HepG2 (cell line): ENCODE data around the gene TOM1L2. TPM values are rescaled to one million over a fixed set of nuclear protein-coding genes. Genes with fewer than 3 reads are reported as not detected.

Experiments used
- ATF3 ChIP-seq: sonication (generic); formaldehyde crosslinking; IDR thresholded peaks from 2 replicates; pipeline ENCODE4 v1.4.0; 2020; ENCODE audit warnings: missing genetic modification reagents
- CENPT ChIP-seq: sonication (generic); formaldehyde crosslinking; IDR thresholded peaks from 2 replicates; pipeline ENCODE4 v1.8.0; 2022; ENCODE audit warnings: low read depth, mild to moderate bottlenecking, moderate library complexity, missing genetic modification reagents
- DBP ChIP-seq: sonication (generic); formaldehyde crosslinking; IDR thresholded peaks from 2 replicates; pipeline ENCODE4 v1.4.0; 2020; ENCODE audit warnings: missing genetic modification reagents; ENCODE audit errors: not compliant biosample characterization
- JUND ChIP-seq: sonication (generic); formaldehyde crosslinking; IDR thresholded peaks from 2 replicates; pipeline ENCODE4 v1.8.0; 2022; ENCODE audit warnings: mild to moderate bottlenecking, missing genetic modification reagents
- KDM6A ChIP-seq: IDR thresholded peaks from 2 replicates; pipeline ENCODE4 v1.6.1; 2016; ENCODE audit warnings: low read depth
- MAFG ChIP-seq: sonication (generic); formaldehyde crosslinking; IDR thresholded peaks from 2 replicates; pipeline ENCODE4 v1.5.1; 2020; ENCODE audit warnings: mild to moderate bottlenecking, missing genetic modification reagents
- MYPOP ChIP-seq: sonication (generic); formaldehyde crosslinking; IDR thresholded peaks from 2 replicates; pipeline ENCODE4 v1.8.1; 2023; ENCODE audit warnings: mild to moderate bottlenecking, moderate library complexity, missing genetic modification reagents
- NR2F6 ChIP-seq, 2 experiments: IDR thresholded peaks; 2 replicates each; pipeline ENCODE4 v1.6.1; 2016; ENCODE audit warnings: antibody characterized with exemption in 1 of 2, mild to moderate bottlenecking in 1 of 2
- PAXIP1 ChIP-seq: sonication (generic); formaldehyde crosslinking; conservative IDR thresholded peaks from 2 replicates; pipeline ENCODE4 v1.4.0; 2020; ENCODE audit warnings: mild to moderate bottlenecking, missing genetic modification reagents, moderate library complexity
- RXRA ChIP-seq: sonication (generic); formaldehyde crosslinking; IDR thresholded peaks from 2 replicates; pipeline ENCODE4 v1.5.1; 2020; ENCODE audit warnings: missing genetic modification reagents
- SIX1 ChIP-seq: sonication (generic); formaldehyde crosslinking; IDR thresholded peaks from 2 replicates; pipeline ENCODE4 v1.4.0; 2020; ENCODE audit warnings: missing genetic modification reagents, borderline replicate concordance
- TFAP4 ChIP-seq: sonication (generic); IDR thresholded peaks from 2 replicates; pipeline ENCODE4 v1.6.1; 2016; ENCODE audit warnings: low read depth, borderline replicate concordance
- ZNF652 ChIP-seq: IDR thresholded peaks from 2 replicates; pipeline ENCODE4 v1.6.1; 2016; ENCODE audit warnings: low read depth, borderline replicate concordance
- ZNF674 ChIP-seq: sonication (generic); formaldehyde crosslinking; IDR thresholded peaks from 2 replicates; pipeline ENCODE4 v1.5.0; 2020; ENCODE audit warnings: low read depth, mild to moderate bottlenecking, missing genetic modification reagents
- ZNF768 ChIP-seq: sonication (generic); formaldehyde crosslinking; IDR thresholded peaks from 2 replicates; pipeline ENCODE4 v1.4.0; 2020; ENCODE audit warnings: missing genetic modification reagents
- polyA plus RNA-seq, 8 experiments: library from polyadenylated mRNA; depleted of rRNA in 3 of 8; stranded (reverse) in 7 of 8; unstranded in 1 of 8; fragments of >200 nt; fragmentation: Illumina TruSeq in 4 of 8; extraction: Trizol in 4 of 8; gene quantifications; 2 replicates each; pipeline versions ENCODE4 v1.2.1 to v1.2.3, GENCODE V29; 2011 to 2016; ENCODE audit warnings: low read depth in 4 of 8, missing spikeins in 1 of 8, mixed read lengths in 1 of 8; ENCODE audit not compliant: insufficient read depth in 1 of 8
- total RNA-seq, 5 experiments: library from RNA; depleted of rRNA; stranded (reverse); fragments of >200 nt; fragmentation: Illumina TruSeq; extraction: Trizol; gene quantifications; 2 replicates each; pipeline ENCODE4 v1.2.3, GENCODE V29; 2016; ENCODE audit warnings: low read depth in 1 of 5
- TF ChIP-seq, protein P1 (sequence below): sonication (generic); formaldehyde crosslinking; IDR thresholded peaks from 2 replicates; pipeline ENCODE4 v1.5.1; 2020; ENCODE audit warnings: mild to moderate bottlenecking, missing genetic modification reagents, moderate library complexity
- TF ChIP-seq, protein P2 (sequence below): sonication (generic); formaldehyde crosslinking; IDR thresholded peaks from 2 replicates; pipeline ENCODE4 v1.8.0; 2022; ENCODE audit warnings: missing genetic modification reagents, mild to moderate bottlenecking, borderline replicate concordance

TOM1L2 gene
- total and polyA plus RNA-seq, 2 of the 13 experiments (the other 11 are each of a cell fraction or from before 2014, with no cell fraction given), result 4.7 to 7.4 TPM

DNA sequence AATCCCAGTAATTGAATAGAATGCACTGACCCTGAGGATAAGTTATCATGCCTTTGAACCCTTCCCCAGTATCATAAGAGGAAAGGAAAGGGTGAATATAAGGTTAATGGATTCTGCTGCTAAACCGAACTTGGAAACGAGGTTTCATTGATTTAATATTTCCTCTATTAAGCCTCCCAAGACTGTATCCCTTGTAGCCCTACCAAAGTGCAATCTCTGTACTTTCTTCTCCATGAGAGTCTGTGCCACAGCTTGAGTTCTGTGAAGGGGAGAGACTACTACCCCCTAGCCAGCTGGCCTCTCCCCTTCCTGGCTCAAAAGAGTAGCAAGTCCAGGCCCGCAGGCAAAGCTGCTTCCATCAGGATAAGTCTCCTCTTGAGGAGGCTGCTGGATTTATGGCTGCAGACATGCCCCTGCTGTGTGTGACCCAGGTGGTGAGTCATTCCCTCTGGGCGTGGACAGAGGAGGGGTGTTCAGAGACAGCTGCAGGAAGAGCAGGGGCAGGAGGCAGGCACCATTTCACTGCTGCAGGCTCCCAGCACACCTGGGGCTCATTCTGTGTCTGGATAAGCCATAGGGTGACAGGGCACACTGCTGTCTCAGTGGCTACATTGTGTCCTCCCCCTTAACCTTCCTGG is 58.4 kb downstream of the TOM1L2 start (continued):
- no peak for TF ChIP-seq PAXIP1 (CRISPR knock-in tag)
- TF ChIP-seq CENPT (CRISPR knock-in tag), result no peak
- TF ChIP-seq MYPOP (CRISPR knock-in tag), result no peak
- TF ChIP-seq MAFG (CRISPR knock-in tag), result no peak
- TF ChIP-seq ZNF652 (CRISPR knock-in tag), result peak; percentile 69; the same call in 1 of the 2 replicates
- peak; percentile 76 for TF ChIP-seq ATF3 (CRISPR knock-in tag)
- TF ChIP-seq TFAP4, result peak; percentile 76; the same call in 1 of the 2 replicates
- no peak for TF ChIP-seq ZNF674 (CRISPR knock-in tag)
- no peak for TF ChIP-seq NR2F6 (IDR thresholded peaks at IDR 0.05)
- TF ChIP-seq NR2F6 (CRISPR knock-in tag; IDR thresholded peaks at IDR 0.05), result peak; percentile 30; the same call in 1 of the 2 replicates
- TF ChIP-seq KDM6A (CRISPR knock-in tag), result no peak
- TF ChIP-seq JUND, result peak; percentile 83
- no peak for TF ChIP-seq DBP (CRISPR knock-in tag)
- peak; percentile 43; the same call in 1 of the 2 replicates for TF ChIP-seq ZNF768
- no peak for TF ChIP-seq SIX1 (CRISPR knock-in tag)
- TF ChIP-seq, protein P1, sequence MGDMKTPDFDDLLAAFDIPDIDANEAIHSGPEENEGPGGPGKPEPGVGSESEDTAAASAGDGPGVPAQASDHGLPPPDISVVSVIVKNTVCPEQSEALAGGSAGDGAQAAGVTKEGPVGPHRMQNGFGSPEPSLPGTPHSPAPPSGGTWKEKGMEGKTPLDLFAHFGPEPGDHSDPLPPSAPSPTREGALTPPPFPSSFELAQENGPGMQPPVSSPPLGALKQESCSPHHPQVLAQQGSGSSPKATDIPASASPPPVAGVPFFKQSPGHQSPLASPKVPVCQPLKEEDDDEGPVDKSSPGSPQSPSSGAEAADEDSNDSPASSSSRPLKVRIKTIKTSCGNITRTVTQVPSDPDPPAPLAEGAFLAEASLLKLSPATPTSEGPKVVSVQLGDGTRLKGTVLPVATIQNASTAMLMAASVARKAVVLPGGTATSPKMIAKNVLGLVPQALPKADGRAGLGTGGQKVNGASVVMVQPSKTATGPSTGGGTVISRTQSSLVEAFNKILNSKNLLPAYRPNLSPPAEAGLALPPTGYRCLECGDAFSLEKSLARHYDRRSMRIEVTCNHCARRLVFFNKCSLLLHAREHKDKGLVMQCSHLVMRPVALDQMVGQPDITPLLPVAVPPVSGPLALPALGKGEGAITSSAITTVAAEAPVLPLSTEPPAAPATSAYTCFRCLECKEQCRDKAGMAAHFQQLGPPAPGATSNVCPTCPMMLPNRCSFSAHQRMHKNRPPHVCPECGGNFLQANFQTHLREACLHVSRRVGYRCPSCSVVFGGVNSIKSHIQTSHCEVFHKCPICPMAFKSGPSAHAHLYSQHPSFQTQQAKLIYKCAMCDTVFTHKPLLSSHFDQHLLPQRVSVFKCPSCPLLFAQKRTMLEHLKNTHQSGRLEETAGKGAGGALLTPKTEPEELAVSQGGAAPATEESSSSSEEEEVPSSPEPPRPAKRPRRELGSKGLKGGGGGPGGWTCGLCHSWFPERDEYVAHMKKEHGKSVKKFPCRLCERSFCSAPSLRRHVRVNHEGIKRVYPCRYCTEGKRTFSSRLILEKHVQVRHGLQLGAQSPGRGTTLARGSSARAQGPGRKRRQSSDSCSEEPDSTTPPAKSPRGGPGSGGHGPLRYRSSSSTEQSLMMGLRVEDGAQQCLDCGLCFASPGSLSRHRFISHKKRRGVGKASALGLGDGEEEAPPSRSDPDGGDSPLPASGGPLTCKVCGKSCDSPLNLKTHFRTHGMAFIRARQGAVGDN (CRISPR knock-in tag), result peak; percentile 50
- TF ChIP-seq, protein P2, sequence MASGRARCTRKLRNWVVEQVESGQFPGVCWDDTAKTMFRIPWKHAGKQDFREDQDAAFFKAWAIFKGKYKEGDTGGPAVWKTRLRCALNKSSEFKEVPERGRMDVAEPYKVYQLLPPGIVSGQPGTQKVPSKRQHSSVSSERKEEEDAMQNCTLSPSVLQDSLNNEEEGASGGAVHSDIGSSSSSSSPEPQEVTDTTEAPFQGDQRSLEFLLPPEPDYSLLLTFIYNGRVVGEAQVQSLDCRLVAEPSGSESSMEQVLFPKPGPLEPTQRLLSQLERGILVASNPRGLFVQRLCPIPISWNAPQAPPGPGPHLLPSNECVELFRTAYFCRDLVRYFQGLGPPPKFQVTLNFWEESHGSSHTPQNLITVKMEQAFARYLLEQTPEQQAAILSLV (CRISPR knock-in tag), result no peak
- TF ChIP-seq RXRA (CRISPR knock-in tag), result peak; percentile 18; the same call in 1 of the 2 replicates
